Fibroblast of skin of right quadriceps (primary cell): ENCODE data around the gene PCYOX1L.

Experiments used
- DNase-seq: peaks from one replicate; pipeline ENCODE4 v3.0.0-alpha.2; 2013

Gene PCYOX1L

DNA sequence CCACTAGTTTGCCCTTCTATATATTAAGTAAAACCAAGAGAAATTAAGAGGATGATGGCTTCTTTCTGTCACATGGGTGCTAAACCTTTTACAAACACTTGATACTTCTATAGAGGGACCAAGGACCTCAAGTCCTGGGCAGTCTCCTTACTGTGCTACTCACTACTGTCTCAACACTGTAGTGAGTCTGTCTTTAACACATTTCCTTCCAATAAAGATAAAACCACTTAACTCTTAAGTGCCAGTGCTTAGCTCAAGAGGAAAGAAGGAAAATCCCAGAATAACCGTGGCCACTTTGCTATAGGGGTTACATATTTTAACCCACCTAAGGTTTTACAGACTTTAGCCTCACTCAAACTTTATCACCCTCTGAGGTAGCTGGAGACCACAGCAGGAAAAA lies 16.9 kb upstream of the PCYOX1L start:
- no peak for DNase-seq

DNA sequence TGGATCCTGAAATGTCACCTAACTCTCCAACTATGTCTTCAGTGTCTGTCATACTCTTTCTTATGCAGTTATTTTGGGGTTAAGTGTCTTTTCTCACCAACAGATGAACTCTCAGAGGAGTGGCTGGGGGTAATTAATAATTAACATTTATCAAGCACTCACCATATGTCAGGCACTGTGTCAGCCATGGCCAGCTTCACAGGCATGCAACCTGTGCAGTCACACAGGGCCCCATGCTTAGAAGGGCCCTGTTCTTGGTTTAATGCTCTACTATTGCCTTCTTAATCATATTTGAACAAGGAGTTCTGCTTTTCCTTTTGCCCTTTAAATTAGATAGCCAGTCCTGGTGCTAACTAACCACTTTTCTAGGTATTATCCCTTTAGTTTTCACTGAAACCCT lies 16.0 kb upstream of the PCYOX1L start:
- DNase-seq, result no peak

DNA sequence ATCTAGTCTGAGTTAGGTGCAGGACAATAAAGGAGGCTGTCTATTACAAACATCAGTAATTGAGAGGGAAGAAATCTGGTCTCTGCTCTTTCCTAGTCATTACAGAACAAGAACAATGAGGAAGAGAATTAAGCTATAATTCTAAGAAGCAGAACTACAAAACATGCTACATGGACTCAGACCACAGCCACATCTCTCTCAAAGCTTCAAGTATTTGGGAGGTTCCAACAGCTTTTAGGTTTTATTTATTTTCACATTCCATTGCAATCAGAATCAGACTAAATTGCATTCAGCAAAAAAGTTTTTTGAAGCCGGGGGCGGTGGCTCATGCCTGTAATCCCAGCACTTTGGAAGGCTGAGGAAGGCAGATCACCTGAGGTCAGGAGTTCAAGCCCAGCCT lies 13.7 kb upstream of the PCYOX1L start:
- no peak for DNase-seq

DNA sequence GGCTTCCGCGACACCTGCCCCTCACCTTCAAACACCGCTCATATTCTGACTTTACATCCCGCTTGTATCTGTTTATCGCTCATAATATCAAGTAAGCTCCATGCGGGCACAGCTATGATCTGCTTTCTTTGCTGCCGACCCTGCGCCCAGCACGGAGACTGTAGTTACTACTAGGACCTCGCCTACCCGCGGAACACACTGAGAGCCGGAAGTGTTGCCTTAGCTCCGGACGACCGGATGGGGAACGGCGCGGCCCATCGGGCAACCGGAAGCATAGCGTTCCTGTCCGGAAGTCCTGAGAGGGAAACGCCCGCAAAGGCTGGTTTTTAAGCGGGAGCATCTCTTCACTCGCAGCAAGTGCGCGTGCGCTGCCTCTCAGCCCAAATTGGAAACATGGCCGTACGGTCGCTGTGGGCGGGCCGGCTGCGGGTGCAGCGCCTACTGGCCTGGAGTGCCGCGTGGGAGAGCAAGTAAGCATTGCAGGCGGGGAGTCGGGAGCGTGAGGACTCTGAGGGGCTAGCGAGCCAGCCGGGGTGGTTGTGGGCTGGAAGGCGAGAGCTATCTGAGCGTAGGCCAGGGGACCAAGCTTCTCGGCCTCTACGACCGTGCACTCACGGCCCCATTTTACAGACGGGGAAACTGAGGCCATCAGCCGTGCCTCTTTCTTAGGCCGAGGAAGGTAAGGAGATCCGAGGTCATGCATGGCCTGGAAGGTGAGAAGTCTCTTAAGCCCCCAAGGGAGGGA lies 12.5 kb upstream of the PCYOX1L start, which contains the start of gene GRPEL2:
Gene GRPEL2, plus strand, starts transcription at position 353 of the 745 bp plus-strand sequence. Its CDS starts 41 bp downstream, at position 394.
- DNase-seq, result peak; percentile 97

DNA sequence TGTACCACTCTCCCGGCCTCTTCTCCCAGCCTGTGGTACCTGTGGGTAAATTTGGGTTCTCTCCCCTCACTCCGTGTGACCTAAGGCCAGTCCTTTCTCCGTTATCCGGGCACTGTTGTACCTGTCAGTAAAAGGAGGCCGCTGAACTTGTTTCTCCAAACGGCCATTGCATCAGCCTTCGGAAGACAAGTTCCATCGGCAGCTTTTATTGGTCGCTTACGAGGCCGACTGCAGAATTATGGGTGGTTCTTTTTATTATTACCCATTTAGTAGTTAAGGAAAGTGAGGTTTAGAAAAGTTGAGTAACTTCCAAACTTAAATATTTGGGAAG lies 12.0 kb upstream of the PCYOX1L start:
- DNase-seq, result peak; percentile 47

DNA sequence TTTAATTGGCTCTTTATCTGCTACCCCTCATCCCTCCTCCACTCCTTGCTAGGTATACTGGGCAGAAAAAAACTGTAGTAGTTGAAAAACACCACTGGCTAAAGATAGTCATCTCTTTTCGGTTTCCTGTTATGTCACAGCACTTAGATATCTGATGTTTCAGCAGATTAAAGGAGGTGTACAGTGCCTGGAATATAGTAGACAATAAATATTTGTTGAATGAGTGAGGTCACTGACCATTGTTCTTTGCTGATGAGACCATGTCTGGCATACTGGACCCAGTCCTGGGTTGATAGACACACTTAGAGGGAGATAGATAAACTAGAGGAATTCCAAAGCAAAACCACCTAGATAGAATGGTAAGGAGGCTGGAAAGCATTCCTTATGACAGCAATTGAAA lies 9.3 kb upstream of the PCYOX1L start:
- no peak for DNase-seq

DNA sequence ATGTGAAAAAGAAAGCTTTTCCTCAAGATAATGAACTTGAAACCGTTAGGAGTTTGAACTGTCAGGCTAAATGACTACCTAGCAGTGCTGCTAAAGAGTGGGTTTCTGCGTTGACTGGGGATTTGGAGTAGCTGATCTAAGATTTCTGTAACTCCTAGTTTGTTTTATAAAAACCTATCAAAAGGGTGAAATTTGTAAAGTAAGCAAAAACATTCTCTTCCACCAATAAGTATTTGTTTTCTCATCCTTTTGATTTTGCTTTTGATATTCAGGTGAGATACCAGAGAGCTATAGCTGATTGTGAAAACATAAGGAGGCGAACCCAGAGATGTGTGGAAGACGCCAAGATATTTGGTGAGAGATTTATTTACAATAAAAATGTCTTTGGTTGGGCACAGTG lies 8.5 kb upstream of the PCYOX1L start:
- DNase-seq, result no peak

DNA sequence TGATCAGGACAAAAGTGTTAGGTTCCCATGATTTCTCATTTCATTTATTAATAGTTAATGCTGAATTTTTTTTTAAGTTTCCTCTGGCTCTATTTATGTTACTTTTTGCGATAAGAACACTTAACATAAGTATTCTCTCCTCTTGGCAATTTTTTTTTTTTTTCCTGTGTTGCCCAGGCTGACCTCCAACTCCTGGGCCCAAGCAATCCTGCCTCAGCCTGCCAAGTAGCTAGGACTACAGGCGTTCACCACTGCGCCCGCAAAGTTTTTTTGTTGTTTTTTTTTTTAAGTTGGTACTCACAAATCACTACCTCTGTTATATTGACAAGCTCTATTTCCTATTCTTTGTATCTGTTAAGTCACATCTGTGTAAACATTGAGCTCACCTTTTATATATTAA lies 5.7 kb upstream of the PCYOX1L start:
- no peak for DNase-seq

DNA sequence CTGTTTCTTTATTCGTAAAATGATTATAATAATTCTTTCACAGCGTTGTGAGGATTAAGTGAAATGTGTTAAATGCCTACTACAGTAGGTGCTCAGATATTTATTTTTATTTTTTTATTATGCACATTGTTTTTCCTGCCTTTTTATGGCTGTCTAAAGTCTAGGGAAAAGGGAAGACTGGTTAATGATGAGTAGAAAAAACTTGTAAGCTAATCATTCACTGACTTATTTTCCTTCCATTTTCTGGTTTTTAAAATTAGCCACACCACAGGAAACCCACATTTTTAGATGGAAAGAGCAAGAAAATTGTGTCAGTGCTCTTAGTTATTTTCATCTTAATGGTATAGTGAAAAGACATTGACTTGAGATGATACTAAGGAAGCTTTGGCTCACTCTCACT lies 3.9 kb upstream of the PCYOX1L start:
- DNase-seq, result no peak

DNA sequence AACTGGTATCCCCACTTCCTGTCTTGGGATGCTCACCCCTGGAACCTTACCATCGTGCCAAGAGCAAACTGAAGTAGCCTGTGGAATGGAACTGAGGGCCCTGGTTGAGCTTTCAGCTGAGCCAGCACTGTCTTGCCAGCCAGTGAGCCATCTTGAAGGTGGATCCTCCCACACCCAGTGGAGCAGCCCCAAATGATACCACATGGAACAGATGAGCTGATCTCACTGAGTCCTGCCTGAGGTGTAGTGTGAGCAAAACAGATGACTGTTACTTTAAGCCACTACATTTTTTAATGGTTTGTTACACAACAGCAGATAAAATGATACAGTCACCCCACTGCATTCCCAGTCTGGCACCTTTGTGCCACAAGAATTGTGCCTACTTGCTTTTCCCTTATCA lies 2.2 kb upstream of the PCYOX1L start:
- DNase-seq, result no peak

DNA sequence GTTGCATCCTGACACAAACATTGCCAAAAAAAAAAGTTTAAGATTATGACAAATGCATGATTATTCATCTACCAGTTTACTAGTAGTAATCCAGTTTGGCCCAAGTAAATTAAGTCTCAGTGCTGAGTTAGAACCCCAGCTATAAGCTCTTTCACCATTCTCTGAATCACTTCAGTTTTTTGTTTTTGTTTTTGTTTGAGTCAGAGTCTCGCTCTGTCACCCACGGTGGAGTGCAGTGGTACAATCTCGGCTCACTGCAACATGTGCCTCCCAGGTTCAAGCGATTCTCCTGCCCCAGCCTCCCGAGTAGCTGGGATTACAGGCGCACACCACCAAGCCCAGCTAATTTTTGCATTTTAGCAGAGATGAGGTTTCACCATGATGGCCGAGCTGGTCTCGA lies 1.5 kb upstream of the PCYOX1L start:
- DNase-seq, result no peak

DNA sequence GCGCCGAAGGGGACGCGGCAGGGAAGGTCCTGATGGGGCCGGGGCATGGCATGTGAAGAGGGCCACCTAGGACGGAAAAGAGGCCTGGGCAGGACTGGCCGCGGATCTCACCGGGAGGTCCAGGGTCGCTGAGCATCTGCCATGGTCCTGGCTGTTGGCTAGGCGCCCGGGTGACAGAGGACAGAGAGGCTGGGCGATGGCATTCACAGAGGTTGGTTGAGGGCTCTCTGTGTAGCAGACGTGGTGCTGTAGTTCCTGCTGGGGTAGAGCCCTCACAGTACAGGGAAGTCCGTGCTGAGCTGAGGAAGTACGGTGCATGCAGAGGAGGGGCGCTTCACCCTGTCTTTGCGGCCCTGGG lies 427 bp downstream of the PCYOX1L start:
- DNase-seq, result no peak

DNA sequence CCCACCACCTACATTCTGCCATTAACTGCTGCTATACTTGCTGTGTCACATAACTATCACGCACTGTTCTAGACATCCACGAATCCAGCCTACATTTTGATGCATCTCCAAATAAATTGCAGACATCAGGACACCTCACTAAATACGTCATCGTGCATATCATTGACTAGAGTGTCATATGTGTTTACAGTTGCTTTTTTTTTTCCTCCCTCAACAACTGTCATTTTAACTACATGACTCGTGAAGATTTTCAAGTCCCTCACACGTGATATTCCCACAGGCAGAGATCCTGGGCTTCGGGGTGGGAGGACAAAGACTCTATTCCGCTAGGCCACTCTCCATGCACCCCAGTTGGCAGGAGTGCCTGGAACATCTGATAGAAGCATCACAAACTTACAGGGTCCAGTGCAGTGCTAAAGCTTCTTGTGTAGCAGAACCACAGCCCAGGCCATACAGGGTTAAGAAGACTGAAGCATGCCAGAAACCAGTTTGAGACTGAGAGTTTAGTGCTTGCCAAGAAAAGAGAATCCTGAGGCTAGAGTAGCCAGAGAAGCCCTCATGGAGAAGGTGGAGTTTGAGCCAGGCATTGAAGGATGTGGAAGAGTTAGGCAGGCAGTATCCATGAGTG lies 1.1 kb downstream of the PCYOX1L start:
- peak; percentile 18 for DNase-seq

DNA sequence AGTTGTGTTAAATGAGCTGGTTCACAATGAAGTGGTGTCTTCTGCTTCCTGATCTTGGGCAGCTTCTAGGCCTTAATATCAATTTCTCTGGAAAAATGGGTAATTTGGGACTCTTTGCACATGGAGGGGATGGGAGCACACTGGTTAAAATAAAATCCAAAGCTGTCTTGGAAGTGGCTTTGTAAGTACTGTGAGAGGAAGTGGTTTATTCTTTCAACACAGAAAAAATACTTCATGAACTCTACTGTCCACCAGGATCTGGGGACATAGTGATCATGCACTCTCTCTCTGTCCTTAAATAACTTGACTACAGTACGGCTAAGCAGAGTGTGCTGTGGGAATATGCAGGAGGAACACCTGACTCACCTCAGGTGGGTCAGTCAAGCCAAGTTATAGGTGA lies 2.4 kb downstream of the PCYOX1L start:
- DNase-seq, result no peak

DNA sequence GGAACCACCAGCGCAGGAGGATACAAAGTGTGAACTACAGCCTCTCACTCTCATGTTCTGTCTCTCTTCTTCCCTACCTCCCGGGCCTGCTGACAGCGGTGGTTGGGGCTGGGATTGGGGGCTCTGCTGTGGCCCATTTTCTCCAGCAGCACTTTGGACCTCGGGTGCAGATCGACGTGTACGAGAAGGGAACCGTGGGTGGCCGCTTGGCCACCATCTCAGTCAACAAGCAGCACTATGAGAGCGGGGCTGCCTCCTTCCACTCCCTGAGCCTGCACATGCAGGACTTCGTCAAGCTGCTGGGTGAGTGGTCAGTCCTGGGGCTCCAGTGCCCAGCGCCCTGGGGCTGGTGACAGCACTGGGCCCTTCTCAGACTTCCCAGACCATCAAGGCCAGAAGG lies 4.7 kb downstream of the PCYOX1L start:
- DNase-seq, result no peak

DNA sequence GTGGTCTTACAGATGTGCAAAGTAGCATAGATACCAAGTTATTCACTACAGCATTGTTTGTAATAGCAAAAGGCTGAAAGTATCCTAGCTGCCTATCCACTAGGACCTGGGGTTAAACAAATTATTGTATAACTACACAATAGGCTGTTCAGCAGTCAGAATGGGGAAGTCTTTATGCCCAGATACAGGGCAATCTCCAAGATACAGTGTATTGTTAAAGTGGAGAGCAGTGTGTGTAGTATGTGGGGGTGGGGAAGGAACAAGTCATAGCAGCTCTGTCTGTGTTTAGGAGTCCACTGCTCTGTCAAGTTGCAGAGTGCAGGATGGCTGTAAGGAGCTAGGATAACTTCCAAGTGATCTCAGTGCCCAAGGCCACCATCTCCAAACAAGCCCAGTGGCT lies 5.5 kb downstream of the PCYOX1L start:
- no peak for DNase-seq

DNA sequence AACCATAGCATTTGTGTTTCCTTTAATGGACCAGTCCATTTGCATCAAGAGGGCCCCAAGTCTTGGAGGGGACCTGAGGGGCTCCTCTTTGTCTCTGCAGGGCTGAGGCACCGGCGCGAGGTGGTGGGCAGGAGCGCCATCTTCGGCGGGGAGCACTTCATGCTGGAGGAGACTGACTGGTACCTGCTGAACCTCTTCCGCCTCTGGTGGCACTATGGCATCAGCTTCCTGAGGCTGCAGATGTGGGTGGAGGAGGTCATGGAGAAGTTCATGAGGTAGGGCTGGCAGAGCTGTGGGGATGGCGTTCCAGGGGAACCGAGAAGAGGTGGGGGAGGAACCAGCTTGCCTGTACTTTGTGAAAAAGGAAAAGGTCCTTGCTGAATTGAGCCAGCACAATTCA lies 6.1 kb downstream of the PCYOX1L start:
- no peak for DNase-seq

DNA sequence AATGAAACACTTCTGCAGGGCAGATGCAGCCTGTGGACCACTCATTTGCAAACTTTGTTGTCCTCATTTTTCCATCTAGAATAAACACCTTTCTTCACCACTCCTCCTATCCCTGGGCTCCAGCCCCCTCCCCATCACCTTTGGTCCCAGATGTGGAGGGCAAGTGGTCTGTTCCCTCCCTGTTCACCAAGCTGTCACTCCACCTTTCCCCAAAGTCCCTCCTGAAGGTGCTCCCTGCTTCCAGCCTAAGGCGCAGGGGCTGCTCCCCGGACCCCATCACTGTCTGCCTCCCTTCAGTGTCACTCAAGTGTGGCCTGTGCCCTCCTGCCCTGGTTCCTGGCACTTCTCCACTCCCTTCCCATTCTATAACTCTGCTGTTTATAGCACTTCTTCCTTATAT lies 6.9 kb downstream of the PCYOX1L start:
- DNase-seq, result no peak

DNA sequence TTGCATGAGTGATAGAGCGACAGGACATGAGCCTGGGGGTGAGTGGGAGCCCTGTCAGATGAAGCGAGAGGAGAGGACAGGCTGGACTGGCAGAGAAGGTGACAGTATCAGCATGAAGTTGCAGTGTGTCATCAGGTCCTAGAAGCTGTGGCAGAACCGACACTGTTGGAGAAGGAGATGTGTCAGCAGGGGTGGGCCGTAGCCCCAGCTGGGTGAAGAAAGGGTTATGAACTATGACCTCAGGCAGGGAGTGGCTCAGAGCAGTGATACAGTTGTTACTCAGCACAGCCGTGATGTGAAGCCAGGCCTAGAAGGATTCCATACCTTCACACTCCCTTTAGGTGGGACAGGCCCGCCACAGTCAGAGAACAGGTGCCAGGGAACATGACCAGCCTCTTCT lies 7.6 kb downstream of the PCYOX1L start:
- no peak for DNase-seq

DNA sequence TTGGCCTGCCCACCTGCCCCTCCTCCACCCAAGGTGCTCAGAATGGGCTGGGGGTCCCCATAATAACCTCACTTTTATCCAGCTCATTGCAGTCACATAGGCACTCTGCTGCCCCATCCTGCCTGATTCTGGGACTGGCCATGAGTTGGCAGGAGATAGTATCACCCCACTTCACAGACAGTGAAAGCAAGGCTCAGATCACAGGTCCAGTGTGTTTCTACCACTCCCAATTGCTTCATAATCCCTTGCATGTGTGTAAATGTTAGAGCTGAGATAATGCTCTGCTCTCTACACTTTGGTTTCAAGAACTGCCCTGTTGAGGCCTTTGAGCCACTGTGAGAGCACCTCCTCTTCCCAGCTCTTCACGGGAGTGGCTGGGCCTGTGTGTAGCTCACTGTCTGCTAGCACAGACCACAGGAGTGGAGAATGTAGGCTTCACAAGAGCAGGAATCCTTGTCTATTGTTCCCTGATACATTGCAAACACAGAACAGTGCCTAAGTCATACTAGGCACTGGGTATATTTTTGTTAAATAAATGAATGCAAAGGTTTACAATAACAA lies 8.4 kb downstream of the PCYOX1L start:
- DNase-seq, result no peak

DNA sequence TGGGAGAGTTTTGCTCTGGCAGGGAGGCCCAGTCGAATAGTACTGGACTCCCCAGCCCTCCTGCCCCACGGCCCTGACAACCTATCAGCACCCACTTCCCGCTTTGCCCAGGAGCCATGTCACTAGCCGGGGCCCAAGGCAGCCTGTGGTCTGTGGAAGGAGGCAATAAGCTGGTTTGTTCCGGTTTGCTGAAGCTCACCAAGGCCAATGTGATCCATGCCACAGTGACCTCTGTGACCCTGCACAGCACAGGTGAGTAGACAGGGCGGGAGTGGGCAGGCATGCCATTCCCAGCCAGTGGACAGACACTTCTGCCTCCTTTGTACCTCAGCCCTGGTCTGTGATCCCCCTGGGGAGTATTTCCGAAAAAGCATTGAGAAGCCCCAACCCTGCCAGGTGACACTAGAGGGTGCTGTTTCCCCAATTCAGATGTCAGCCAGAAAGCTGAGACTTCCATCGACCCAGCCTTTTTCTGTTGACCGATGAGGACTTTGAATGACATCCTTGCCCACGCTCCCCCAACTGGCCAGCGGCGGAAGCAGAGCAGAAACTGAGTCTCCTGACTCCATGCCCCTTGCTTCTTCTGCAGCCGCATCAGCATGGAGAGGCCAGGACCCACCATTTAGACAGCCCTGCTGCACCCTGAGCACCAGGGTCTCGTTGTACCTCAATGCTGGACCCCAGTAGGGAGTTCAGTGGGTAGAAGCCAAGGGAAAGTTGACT lies 9.6 kb downstream of the PCYOX1L start:
- peak; percentile 73 for DNase-seq

DNA sequence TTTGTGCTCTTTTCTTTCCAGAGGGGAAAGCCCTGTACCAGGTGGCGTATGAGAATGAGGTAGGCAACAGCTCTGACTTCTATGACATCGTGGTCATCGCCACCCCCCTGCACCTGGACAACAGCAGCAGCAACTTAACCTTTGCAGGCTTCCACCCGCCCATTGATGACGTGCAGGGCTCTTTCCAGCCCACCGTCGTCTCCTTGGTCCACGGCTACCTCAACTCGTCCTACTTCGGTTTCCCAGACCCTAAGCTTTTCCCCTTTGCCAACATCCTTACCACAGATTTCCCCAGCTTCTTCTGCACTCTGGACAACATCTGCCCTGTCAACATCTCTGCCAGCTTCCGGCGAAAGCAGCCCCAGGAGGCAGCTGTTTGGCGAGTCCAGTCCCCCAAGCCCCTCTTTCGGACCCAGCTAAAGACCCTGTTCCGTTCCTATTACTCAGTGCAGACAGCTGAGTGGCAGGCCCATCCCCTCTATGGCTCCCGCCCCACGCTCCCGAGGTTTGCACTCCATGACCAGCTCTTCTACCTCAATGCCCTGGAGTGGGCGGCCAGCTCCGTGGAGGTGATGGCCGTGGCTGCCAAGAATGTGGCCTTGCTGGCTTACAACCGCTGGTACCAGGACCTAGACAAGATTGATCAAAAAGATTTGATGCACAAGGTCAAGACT lies 10.3 kb downstream of the PCYOX1L start:
- DNase-seq, result no peak

DNA sequence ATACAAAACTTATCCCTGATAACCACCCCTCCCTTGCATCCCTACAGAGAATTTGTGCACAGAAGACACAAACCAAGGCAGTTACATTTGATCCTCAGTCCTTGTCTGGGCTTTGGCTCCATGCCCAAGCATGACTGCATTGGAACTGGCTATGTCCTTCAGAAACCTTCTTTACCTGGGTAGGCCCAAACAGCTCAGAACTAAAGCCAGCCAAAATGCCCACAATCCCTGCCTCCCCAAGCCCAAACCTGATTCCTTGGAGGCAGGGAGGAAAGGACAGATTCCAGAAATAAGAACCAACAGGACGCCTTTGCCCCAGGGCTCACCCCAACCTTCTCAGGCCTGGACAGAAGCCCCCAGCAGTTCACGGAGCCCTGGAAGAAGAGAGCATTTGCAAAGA lies 13.0 kb downstream of the PCYOX1L start:
- no peak for DNase-seq
